NCI-H2227 (cell line): ENCODE measurements around the gene SF1.

Experiments used
- DNase-seq: peaks from one replicate; lab custom pipeline; 2025; ENCODE audit not compliant: unreplicated experiment; lab: John Stamatoyannopoulos, UW

Gene SF1

DNA sequence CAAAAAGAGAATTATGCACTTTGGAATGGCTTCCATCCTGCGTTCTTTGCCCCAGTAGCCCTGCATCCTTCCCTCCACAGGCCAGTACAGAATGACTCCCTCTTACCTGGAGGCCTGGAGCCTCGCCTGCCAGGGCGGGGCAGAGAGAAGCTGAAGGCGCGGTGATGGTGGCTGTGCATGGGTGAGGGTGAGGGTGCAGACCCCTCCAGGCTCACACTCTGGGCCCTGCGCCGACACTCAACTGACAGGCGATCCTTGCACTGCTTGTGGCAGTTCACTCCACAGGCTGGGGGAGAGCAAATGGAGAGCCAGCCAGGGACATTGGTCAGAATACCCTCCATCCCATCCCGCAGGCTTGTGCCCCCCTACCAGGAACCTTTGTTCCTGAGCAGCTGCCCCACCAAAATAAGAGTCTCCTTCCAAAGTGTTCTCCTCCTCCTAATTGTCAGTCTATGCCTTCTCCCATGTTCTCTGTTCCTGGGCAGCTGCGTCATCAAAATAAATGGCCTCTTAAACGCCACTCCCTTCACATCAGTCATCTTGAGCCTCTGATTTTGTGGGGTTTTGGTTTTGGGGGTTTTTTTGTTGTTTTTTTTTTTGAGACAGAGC is 49.5 kb downstream of the SF1 start:
- DNase-seq: no peak

DNA sequence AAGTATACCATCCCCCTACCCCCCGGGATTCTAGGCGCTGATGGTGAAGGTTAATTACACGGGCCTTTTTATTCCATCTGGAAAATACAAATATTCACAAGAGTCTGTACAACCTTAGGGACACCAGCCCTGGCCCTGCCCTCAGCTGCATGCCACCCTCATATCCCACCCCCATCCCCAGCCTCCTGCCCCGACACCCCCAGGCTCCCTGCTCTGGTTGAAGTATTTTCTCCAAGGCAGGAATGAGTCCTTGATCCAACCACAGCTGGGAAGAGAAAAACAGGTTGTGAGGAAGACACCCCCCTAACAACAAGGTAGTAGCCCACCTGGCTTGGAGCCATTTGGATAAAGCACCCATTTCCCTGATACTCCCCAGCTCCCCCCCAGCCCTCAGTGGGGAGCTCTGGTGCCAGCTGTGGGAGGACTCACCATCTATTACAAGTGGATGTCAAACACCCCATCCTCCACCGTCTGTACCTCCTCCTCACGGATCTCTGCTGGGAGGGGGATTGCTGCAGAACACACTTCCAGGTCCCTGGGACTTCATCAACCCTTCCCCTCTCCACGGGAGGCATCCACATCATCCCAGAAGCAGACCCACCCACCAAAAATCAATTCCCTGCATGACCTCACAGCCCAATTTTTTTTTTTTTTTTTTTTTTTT is 51.3 kb downstream of the SF1 start:
- DNase-seq: no peak

DNA sequence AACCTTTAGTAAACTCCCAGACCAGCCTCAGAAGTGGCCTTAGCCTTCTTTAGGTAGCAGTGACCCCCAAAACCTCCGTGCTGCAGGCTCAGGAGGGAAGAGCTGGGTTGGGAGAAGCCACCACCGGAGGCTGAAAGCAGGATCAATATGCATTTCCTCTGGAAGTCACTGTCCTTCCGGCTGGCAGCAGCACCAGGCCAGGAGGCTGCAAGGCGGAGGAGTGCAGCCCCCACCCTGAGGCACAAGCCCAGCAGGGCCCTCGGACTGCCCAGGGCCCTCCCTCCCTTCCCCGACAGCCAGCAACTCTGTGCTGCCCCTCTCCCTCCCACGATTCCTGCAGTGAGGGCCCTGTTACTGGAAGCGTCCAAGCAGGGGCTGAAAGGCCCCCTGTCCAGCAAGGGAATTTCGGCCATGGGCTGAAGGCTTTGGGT is 52.1 kb downstream of the SF1 start:
- peak; percentile 45 for DNase-seq

DNA sequence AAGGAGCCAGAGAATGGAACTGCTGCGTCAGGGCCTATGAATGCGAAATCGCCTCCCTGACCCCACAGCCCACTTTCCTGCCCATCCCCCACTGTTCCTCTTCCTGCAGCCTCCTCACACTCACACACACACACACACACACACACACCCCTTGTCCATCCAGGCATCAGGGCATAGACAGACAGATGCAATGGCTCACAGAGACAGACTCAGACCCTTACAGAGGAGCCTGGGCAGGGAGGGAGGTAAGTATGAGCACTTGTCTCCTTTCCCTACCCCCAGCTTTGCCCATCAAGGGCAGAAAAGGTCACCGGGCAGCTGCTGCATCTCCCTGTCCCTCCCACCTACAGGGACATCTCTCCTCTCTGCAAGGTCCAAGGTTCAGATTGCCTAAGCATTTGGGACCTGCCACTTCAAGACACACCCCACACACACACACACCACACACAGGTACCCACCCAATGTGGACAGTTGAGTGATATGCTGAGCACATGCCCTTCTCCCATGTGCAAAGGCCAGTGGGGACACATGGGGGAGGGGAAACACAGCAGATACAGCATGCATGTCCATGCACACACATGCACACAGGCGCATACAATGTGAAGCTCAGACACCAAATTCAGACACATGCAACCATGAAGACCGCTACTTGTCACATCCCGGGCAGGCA is 53.3 kb downstream of the SF1 start:
- DNase-seq: peak; percentile 39

DNA sequence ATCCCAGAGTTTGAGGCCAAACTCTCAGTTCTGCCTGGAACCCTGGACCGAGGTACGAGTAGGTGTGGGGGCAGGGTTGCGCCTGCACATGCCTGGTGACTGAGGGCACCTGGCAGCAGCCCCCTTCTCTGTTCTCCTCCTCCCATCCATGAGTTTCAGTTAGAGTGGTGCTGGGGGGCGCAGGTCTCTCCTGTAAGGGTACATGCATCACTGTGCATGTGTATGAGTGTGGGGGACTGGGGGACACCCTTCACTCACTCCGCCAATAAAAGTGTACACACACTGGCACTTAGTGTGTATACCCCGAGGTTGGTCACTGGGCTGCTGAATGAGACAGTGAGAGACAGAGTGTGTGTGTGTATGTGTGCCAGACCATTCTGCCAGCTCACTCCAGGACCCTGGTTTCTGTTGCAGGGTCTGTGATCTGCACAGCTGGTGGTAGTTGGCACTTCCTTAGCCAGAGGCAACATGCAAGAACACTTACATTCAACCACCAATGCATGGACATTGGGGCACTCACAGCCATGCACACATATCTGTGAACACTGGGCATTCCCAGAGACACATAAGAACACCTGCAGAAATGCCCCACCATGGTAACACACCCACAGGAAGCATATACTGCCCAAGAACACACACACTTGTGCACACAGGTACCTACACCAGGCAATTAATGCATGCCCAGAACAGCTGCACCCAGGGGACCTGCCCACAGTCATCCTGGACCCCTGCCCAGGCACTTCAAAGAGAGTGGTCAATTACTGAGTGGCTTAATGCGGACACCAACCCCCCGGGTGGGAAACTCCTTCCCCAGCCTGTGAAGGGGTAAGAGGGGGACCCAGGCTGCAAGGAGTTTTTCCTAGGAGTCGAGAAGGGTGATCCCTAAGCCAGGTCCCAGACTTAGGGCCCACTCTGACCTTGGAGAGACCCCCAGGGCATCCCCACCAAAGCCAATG is 54.2 kb downstream of the SF1 start:
- DNase-seq: no peak

DNA sequence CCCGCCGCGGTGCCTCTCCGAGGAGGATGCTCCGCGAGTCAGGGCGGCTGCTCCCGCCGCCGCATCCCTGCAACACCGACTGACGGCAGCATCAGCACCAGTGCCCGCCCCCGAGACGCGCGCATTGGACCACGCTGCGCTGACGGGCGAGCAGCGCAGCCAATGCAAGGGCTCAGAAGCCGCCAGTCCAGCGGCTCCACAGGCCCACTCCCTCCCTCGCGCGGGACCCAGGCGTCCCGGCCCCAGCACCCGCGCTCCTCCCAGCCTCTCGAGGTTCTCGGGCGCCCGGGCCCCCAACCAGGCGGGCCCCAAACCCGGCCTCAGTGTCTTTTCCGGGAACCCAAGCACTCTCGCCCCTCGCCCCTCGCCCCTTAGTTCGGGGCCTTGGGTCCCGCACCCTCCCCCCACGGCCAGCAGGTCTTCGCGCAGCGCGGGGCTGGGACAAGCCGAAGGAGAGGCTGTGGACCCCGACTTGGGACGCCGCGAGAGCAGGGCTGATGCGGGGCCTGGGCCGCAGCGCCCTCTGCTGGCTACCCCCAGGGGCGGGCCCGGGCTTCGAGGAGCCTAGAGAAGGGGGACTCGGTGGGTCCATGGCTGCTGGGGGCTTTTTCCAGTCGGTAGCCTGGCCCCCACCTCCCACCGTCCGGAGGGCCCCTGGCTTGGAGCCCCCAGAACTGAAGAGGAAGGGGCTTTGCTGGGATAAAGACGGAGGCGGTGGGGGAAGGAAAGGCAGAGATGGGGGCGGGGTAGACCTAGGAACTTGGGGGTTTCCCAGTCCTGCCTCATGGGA is 55.0 kb downstream of the SF1 start, which contains the start of gene NRXN2:
Gene NRXN2 (minus strand): TSS at position 81 of the 790 bp plus-strand sequence. CDS start 9,498 bp downstream, outside the sequence.
- peak; percentile 96 for DNase-seq

DNA sequence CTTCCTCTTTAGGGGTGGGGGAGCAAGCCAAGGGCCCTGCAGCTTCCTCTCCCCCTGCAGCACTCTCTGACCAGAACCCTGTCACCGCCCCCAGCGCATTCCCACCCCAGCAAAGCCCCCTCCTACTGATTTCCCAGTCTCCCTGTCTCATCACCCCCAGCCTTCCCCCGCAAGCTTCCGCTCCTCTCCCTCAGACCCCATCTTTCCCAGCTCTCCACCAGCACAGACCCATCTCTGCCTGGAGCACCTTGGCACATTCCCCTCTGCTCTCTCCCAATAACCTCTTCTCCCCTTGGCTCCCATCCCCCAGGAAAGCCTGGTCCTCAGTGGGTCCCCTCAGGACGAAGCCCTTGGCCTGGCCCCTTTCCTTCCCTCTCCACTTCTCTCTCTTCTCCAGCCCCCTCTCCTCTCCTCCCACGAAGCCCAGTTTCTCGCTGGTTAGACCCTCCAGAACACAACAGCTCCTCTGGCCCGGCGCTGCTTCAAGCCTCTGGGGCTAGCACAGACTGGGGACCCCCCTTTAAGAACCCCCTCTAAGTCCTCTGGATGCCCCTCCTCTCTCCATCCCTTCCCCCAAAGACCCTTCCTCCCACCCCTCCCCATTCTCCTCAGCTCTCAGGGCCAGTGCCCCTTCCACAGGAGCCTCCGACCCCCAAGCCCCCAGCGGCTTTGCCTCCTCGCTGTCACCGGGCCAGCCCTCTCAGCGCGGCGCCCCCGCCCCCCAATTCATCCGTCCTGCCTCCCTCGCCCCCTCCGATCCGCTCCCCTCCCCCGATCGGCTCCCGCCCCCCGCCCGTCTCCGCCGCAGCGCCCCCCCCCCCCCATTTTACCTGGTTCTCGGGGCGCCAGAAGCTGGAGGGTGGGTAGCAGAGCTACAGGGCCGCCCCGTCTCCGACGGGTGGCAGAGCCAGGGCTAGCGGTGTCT is 55.9 kb downstream of the SF1 start:
- no peak for DNase-seq

DNA sequence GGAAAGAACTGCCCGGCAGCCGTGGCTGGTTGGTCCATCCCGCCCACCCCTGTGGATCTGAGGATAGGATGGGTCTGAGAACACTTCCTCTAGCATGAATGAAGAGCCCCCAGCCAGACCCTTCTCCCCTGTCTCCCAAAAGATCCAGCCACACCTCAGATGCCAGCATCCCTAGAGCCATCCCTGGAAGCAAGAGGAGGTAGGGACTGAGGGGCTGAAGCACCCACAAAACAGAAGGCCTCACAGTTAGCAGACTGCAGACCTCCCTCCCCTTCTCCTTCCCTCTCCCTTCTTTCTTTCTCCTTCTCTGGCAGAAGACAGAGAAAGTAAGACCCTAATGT is 57.0 kb downstream of the SF1 start:
- DNase-seq: no peak

DNA sequence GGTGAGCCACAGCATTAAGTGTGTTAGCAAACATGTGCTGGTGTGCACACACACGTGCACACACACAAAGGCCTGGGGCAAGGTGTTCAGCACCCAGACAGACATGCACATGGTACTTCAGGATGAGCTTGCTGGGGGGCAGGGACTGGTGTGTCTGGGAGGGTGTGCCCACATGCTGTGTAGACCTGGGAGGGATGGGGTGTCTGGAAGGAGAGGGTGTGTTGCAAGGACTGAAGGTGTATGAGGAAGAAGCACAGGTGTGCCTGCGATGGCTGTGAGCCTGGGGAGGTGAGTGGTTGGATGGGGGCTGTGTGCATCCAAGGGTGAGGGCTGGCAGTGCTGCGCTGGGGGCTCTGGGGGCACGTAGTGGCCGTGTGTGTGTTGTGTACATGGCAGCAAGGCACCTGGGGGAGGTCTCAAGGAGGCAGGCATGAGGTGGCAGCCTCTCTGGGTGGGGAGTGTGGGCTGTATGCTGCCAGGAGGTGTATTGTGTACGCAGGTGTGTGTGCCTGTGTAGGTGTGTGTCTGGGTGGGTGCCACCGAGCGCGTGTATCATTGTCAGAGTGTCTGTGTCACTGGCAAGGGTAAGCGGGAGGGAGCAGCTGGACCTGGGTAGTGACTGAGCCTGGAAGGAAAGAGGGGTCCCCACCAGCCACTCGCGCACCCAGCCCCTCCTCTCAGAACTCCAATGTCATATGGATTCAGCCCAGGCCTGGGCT is 57.5 kb downstream of the SF1 start:
- DNase-seq: no peak

DNA sequence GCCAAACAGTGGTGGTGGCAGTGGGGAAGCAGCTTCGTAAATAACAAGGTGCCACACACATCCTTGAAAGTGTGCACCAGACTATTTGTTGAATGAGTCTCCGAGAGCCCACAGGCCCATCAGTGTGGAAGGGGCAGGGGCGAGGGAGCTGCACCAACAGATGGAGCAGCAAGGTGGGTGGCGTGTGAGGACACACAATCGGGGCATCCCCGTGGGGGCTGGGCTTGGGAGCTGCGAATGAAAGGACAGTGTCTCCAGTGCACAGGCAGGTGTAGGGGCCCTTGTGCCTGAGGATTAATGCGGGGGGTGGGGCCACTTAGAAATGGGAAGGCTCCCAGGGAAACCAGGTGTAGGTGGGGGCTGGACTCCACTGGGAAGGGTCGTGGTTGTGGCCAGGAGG is 58.2 kb downstream of the SF1 start:
- DNase-seq: no peak

DNA sequence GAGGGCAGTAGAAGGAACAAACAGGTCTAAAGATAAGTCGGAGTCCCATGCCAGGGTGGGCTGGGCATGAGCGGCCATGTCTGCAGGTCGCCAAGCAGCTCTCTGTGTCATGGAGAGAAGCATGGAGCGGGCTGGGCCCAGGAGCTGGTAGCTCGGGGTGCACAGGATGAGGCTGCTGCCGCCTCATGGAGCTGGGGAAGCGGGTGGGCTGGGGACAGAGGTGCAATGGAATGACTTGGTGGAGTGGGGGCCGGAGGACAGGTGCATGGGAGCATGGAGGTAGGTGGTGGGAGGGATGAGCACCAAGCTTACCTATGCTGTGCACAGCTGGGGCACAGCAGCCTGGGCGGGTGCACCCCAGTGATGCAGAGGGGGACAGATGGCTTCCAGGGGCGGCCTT is 58.9 kb downstream of the SF1 start:
- no peak for DNase-seq

DNA sequence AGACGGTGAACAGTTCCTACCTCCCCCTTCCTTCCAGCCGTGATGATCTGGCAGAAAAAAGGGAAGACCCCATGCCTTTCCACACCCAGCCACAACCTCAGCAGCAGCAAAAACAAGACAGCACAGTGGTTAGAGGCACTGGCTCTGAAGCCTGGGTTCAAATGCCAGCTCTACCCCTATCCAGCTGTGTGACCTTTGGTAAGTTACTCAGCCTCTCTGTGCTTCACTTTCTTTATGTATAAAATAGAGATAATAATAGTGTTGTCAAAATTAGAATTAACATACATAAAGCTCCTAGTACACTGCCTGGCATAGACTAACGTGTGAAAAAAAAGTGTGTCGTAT is 59.6 kb downstream of the SF1 start:
- DNase-seq: no peak

DNA sequence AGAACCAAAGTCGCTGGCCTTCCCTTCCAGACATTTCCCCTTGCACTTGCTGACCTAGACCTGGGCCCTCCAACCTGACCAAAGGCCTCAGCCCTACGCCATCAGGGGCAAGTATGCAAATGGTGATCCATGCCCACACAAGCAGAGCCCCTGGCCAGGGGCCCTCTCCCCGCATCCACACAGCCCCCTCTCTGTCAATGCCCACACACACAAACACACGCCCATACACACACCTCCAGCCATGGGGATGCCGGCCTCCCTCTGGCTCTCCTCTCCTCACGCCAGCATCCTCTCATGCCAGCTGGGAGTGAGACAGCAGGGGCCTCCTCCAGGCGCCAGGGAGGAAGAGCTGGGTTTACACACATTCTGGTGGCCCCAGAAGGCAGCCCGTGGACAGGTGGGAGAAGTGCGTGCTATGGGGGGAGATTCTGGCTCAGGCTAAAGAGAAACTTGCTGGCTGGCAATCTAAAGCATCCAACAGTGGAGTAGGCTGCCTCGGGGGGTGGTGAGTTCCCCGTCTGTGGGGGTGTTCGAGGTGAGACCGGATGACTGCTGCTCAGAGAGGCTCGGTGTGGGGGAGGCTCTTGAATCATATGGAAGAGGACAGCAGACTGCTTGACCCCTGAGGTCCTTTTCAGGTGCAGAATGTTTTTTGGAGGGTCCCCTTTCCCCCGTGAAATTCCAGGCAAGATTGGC is 60.1 kb downstream of the SF1 start:
- DNase-seq: no peak

DNA sequence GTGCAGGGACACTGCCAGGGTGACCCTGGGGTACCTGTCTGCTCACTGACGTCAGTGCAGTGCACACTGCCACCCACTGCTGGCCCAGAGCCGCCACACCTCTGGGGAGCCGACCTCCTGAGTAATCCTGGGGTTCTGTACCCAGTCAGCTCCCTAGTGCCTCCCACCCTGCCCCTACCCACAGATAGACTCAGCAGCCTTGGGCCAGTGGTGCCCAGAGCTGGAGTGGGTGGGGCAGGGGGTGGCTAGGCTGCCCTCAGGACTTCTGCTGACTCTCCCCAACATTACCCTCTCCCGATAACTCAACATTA is 61.1 kb downstream of the SF1 start:
- no peak for DNase-seq

DNA sequence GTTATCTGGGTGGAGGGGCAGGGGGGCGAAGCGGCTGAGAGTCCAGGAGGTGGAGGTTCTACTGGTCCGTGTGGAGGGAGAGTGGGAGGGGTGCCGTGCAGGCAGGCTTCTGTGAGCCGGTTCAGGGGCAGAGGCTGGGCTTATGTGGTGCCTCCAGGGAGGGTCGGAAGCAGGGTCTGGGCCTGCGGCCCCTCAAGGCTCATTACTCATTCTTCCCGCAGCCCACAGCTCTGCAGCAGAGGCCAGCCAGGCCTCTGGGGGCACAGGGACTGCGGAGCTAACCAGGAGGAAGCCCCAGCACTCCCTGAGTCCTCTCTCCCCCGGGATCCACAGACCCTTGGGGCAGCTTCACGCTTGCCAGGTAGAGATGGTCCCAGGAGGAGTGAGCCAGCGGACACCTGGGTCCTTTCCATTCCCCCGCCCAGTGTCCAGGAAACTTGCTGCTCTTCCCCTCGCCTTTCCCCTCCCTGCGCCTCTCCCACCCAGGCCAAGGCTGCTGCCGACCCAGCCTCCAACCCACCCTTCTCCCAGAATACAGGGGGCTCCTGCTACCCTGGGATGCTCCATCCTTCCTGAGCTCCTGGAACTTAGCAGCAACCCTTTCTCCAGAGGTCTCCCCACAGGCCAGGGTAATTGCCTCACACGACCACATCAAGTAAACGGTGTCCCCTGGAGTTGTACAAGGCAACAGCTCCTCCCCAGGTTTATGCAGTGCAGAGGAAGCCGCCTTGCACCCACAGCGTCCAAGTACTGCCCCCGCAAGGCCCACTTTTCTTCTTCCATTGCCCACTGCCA is 61.7 kb downstream of the SF1 start:
- DNase-seq: no peak

DNA sequence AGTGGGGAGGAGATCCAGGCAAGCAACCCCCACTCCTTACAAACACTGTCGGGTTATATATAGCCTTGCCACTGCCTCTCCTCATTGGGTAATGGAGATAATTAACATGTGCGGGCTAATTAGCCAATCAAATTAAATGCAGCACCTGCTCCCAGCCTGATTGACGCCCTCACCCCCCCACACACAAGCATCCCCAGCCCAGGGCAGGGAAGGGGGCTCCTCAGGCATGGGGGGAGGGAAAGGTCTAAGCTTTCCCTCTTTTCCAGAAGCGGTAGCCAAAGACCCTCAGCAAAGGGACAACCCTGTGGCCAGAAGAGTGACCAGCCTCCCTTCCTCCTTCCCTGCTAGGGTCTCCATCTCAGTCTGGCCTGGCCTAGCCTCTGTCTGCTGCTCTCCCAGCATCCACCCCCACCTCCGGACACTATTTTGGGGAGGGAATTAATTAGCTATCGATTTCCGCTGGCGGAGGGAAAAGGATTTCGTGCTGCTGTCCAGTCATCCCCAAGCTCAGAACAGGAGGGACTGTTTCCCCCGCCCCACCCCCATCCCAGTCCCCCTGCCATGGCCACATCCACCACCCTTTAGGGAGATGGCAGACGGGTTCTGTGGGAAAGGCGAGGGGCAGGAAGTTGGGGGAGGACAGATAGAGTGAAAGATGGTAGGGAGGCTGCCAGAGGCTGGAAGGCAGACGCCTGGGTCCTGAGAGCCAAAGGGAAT is 62.4 kb downstream of the SF1 start:
- no peak for DNase-seq

DNA sequence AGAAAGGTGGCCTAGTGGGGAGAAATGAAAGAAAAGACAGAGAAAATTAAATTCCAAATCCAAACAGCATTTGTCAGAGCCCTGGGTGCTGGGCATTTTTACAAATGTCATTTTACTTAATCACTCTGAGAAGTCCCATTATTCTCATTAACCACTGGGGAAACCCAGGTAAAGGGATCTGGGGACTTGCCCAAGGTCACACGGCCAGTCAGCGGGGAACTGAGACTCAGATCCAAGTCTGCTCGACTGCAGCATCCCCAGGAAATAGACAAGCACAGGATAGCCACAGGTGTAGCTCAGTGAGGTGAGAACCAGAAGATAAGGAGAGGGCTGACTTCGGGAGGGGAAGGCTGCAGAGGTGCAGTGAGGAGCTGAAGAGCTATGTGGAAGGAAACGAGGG is 63.2 kb downstream of the SF1 start:
- no peak for DNase-seq
